ENCODE data around the gene MRPL16.

Gene MRPL16

DNA sequence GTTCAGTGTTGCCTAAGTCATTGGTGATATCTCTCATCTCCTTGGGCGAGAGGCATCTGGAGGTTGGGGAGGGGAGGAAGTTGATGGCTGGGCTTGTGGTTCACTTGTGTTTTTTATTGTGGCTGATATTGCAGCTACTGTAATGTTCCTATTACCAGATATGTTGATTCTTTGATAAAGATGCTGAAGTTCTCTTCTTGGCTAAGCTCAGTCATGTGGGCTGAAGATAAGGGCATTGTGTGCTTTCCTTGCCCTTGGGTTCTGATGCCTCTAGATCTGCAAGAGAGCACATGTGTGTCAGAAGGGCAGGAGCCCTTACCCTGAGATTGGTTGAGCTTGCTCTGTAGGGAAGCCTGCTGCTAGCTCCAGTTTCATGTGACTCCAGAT lies 43.4 kb downstream of the MRPL16 start:
- Histone ChIP-seq H3K27me3 (ENCODE audit: insufficient read depth, poor library complexity, severe bottlenecking) (no peaks in the 10 kb centered on the region), H3K4me3 (replicated peaks; ENCODE audit: insufficient read depth, low read length) (no peak overlapping the region), H3K27ac (replicated peaks) (0 out of 2 replicates have a peak overlapping the region, but pooled peaks have one; percentile 18)
- peak in 1 of 2 experiments; percentile 58 for DNase-seq (ENCODE audit: low read depth in 1 of 2, low spot score in 1 of 2)
- TF ChIP-seq SPI1 (IDR thresholded peaks at IDR 0.05; ENCODE audit: borderline replicate concordance, low read depth) (peak; percentile 45; the same call in 1 of the 2 replicates), POLR2AphosphoS5 (IDR thresholded peaks at IDR 0.05; ENCODE audit: low read depth) (0 out of 2 replicates have a peak, but pooled peaks have one; percentile 31), GABPA (IDR thresholded peaks at IDR 0.05; ENCODE audit: low read depth) (no peak)
- TF ChIP-seq, protein P1, sequence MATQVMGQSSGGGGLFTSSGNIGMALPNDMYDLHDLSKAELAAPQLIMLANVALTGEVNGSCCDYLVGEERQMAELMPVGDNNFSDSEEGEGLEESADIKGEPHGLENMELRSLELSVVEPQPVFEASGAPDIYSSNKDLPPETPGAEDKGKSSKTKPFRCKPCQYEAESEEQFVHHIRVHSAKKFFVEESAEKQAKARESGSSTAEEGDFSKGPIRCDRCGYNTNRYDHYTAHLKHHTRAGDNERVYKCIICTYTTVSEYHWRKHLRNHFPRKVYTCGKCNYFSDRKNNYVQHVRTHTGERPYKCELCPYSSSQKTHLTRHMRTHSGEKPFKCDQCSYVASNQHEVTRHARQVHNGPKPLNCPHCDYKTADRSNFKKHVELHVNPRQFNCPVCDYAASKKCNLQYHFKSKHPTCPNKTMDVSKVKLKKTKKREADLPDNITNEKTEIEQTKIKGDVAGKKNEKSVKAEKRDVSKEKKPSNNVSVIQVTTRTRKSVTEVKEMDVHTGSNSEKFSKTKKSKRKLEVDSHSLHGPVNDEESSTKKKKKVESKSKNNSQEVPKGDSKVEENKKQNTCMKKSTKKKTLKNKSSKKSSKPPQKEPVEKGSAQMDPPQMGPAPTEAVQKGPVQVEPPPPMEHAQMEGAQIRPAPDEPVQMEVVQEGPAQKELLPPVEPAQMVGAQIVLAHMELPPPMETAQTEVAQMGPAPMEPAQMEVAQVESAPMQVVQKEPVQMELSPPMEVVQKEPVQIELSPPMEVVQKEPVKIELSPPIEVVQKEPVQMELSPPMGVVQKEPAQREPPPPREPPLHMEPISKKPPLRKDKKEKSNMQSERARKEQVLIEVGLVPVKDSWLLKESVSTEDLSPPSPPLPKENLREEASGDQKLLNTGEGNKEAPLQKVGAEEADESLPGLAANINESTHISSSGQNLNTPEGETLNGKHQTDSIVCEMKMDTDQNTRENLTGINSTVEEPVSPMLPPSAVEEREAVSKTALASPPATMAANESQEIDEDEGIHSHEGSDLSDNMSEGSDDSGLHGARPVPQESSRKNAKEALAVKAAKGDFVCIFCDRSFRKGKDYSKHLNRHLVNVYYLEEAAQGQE (IDR thresholded peaks at IDR 0.05; ENCODE audit: insufficient replicate concordance, low read depth) = peak; percentile 79
- TF ChIP-seq, protein P2, sequence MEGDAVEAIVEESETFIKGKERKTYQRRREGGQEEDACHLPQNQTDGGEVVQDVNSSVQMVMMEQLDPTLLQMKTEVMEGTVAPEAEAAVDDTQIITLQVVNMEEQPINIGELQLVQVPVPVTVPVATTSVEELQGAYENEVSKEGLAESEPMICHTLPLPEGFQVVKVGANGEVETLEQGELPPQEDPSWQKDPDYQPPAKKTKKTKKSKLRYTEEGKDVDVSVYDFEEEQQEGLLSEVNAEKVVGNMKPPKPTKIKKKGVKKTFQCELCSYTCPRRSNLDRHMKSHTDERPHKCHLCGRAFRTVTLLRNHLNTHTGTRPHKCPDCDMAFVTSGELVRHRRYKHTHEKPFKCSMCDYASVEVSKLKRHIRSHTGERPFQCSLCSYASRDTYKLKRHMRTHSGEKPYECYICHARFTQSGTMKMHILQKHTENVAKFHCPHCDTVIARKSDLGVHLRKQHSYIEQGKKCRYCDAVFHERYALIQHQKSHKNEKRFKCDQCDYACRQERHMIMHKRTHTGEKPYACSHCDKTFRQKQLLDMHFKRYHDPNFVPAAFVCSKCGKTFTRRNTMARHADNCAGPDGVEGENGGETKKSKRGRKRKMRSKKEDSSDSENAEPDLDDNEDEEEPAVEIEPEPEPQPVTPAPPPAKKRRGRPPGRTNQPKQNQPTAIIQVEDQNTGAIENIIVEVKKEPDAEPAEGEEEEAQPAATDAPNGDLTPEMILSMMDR (IDR thresholded peaks at IDR 0.05; ENCODE audit: insufficient read depth, low read length) = no peak

DNA sequence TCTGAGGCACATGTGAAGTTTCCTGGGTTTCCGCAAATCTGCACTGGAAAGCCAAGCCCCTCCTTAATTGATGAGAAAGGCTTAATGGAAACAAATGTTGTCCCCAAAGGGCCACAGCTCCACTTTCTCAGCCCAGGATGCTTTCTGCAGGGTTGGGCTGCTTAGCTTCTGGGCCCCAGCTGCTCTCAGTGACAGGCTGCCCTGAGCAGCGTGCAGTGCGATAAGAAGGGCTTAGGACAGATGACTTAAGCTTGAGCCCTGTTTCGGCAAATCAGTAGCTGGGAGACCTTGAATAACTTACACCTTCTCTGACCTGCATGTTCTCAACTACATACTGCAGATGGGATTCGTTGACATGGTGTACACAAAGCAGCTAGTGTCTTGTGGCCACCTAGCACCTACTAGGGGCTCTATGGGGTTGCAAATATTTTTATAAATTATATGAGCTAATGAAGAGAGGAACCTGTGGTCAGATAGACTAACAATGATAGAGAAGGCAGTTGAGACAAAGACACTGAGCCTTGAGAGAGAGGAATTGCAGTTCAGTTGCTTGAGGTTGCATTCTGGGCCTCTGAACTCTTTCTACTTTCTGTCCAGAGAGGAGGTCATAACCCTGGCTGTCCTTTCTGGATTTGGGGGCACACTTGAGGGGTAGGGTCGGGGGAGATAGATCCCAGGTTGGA lies 43.9 kb downstream of the MRPL16 start:
- Histone ChIP-seq H3K4me3 (replicated peaks; ENCODE audit: insufficient read depth, low read length) (no peak overlapping the region), H3K27me3 (ENCODE audit: insufficient read depth, poor library complexity, severe bottlenecking) (no peaks in the 10 kb centered on the region), H3K27ac (replicated peaks) (0 out of 2 replicates have a peak overlapping the region, but pooled peaks have one; percentile 18)
- no peak for DNase-seq (ENCODE audit: low read depth in 1 of 2, low spot score in 1 of 2)
- TF ChIP-seq, protein P2 (IDR thresholded peaks at IDR 0.05; ENCODE audit: insufficient read depth, low read length) = no peak
- TF ChIP-seq POLR2AphosphoS5 (IDR thresholded peaks at IDR 0.05; ENCODE audit: low read depth) = no peak

DNA sequence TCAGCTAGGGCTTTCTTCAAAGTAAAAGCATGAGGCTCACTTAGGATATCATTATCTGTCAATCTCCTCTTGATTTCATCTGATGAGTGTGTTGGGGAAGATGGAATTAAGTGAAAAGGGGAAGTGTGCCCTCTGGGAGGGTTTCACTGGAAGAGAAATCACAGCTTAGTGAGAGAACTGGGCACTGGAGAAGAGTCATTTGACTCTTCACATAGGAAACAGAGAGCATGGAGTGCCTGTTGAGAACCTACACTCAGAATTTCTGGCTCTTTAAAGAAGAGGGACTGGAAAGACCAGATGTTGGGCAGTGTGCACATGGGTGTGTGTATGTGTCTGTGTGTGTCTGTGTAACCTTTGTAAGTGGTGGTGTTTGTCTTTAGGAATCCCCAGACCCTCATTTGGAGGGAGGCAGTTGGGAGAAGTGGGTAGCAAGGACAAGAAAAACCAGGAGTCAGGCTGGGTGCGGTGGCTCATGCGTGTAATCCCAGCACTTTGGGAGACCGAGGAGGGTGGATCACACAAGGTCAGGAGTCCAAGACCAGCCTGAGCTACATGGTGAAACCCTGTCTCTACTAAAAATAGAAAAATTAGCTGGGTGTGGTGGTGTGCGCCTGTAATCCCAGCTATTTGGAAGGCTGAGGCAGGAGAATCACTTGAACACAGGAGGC lies 45.4 kb downstream of the MRPL16 start:
- TF ChIP-seq SPI1 (IDR thresholded peaks at IDR 0.05; ENCODE audit: borderline replicate concordance, low read depth) = peak; percentile 55
- TF ChIP-seq, protein P2 (IDR thresholded peaks at IDR 0.05; ENCODE audit: insufficient read depth, low read length) = no peak
- H3K27ac ChIP-seq (replicated peaks) = no peak overlapping the region
- DNase-seq (ENCODE audit: low read depth in 1 of 2, low spot score in 1 of 2) = no peak
- H3K4me3 ChIP-seq (replicated peaks; ENCODE audit: insufficient read depth, low read length) = no peak overlapping the region
- no peaks in the 10 kb centered on the region for H3K27me3 ChIP-seq (ENCODE audit: insufficient read depth, poor library complexity, severe bottlenecking)

DNA sequence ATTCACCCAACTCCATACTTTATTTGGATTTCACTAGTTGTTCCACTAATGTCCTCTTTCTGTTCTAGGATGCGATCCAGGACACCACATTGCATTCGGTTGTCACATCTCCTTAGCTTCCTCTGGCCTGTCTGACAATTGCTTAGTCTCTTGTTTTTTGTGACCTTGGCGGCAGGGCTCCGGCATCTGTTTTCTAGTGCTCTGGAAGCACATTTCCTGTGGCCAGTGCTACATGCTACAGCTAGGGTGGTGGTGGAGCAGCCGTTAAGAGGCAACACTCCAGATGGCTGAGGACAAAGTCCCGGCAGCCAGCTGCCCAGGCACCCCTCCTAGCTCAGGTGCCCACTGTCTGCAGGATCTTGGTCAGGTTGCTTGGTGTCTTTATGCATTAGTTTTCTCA lies 48.6 kb downstream of the MRPL16 start:
- Histone ChIP-seq H3K4me3 (replicated peaks; ENCODE audit: insufficient read depth, low read length) (no peak overlapping the region), H3K27me3 (ENCODE audit: insufficient read depth, poor library complexity, severe bottlenecking) (no peaks in the 10 kb centered on the region), H3K27ac (replicated peaks) (peak overlapping the region; percentile 6; the same call in 1 of the 2 replicates)
- DNase-seq (ENCODE audit: low read depth in 1 of 2, low spot score in 1 of 2) = peak in 1 of 2 experiments; percentile 16
- TF ChIP-seq, protein P2 (IDR thresholded peaks at IDR 0.05; ENCODE audit: insufficient read depth, low read length) = no peak
- TF ChIP-seq POLR2AphosphoS5 (IDR thresholded peaks at IDR 0.05; ENCODE audit: low read depth) (no peak), SPI1 (IDR thresholded peaks at IDR 0.05; ENCODE audit: borderline replicate concordance, low read depth) (no peak), GABPA (IDR thresholded peaks at IDR 0.05; ENCODE audit: low read depth) (no peak)
- TF ChIP-seq, protein P1 (IDR thresholded peaks at IDR 0.05; ENCODE audit: insufficient replicate concordance, low read depth) = no peak

Measured in HL-60 (cell line).